Measurements from ENCODE around the gene MSMO1. TPM values are rescaled to one million over a fixed set of nuclear protein-coding genes. Genes with fewer than 3 reads are reported as not detected.

The MSMO1 gene
- total and polyA plus RNA-seq, 2 donors (not counting 1 experiment from before 2014, with no cell fraction given), result 7.3 to 30.8 TPM

GRCh38 chr4:165375465-165375864 is 48.0 kb downstream of the MSMO1 start:
- no peak for DNase-seq
- H3K27ac Mint-ChIP-seq, result no peak overlapping the region
- Histone ChIP-seq H2AFZ (ENCODE audit: insufficient read depth, low read depth, low read length, poor library complexity, severe bottlenecking) (no peak overlapping the region), H3K36me3 (replicated peaks in 1 of 2; ENCODE audit: control extremely low read depth in 1 of 2, control insufficient read depth in 1 of 2, extremely low read depth in 1 of 2, insufficient read depth in 2 of 2, low read length in 1 of 2) (no peaks in the 10 kb centered on the region), H3K9ac (ENCODE audit: low read length) (no peak overlapping the region), H3K27ac (ENCODE audit: low read length in 2 of 2) (no peak overlapping the region), H3K79me2 (ENCODE audit: control insufficient read depth, insufficient read depth, low read length) (no peaks in the 10 kb centered on the region), H3K4me3 (ENCODE audit: control extremely low read depth in 1 of 5, extremely low read depth in 1 of 5, insufficient read depth in 1 of 5, low read depth in 2 of 5, low read length in 4 of 5) (no peak overlapping the region), H3K9me3 (ENCODE audit: control extremely low read depth in 1 of 3, control insufficient read depth in 2 of 3, insufficient read depth in 1 of 3, low read length in 2 of 3) (peaks cover 0 to 4% (median 0%) of the 10 kb centered on the region in 3 donors), H4K20me1 (ENCODE audit: control insufficient read depth, insufficient read depth, low read length, poor library complexity, severe bottlenecking) (no peaks in the 10 kb centered on the region), H3K27me3 (replicated peaks in 1 of 4; ENCODE audit: control extremely low read depth in 1 of 4, control insufficient read depth in 3 of 4, insufficient read depth in 4 of 4, low read length in 3 of 4) (peaks cover 0 to 42% (median 24%) of the 10 kb centered on the region in 4 experiments), H3K4me1 (ENCODE audit: control insufficient read depth in 2 of 2, insufficient read depth in 2 of 2, low read length in 2 of 2) (peaks cover 10 to 11% of the 10 kb centered on the region in 2 donors), H3K4me2 (replicated peaks; ENCODE audit: low read depth, low read length, poor library complexity, severe bottlenecking) (no peak overlapping the region)
- intact Hi-C loops (cut with micrococcal nuclease), result no loop called here
- H3K4me1 Mint-ChIP-seq, result peaks cover 8% of the 10 kb centered on the region
- 83% methylated on average over 1 of the region's 2 CpGs for WGBS (ENCODE audit: insufficient coverage)
- H3K4me3 Mint-ChIP-seq, result no peak overlapping the region
- no peak for ATAC-seq (ENCODE audit: low read depth)
- ChIA-PET POLR2A (no interaction called here), CTCF (no interaction called here)
- H3K9me3 Mint-ChIP-seq (ENCODE audit: insufficient read depth), result no peaks in the 10 kb centered on the region
- TF ChIP-seq EZH2 (IDR thresholded peaks at IDR 0.05; ENCODE audit: borderline replicate concordance, insufficient read depth, low read depth, low read length, poor library complexity, severe bottlenecking) (no peak), CTCF (IDR thresholded peaks at IDR 0.05) (no peak)
- H3K27me3 Mint-ChIP-seq, result peaks cover 44% of the 10 kb centered on the region

DNA sequence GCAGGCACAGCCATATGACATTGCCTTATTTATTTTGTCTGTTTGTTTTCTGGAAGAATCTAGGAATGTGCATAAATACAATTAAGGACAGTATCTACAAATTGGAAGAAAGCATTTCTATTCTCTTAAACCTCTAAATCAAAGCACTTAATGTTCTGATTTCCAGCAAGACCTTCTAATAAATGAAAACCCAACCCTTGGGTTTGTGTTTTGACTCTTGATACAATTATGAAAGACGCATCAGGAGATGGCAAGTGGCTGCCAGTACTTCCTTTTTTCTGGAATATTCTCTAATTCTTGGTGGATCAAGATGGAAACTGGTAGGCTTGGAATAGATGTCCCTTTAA is 50.9 kb downstream of the MSMO1 start:
- peak overlapping the region; percentile 71 for H2AFZ ChIP-seq (ENCODE audit: insufficient read depth, low read depth, low read length, poor library complexity, severe bottlenecking)
- peak overlapping the region; percentile 48 for H3K9ac ChIP-seq (ENCODE audit: low read length)
- no CpG with 5 or more reads among the region's 1 CpG for WGBS (ENCODE audit: insufficient coverage)
- H3K4me2 ChIP-seq (replicated peaks; ENCODE audit: low read depth, low read length, poor library complexity, severe bottlenecking), result peak overlapping the region; percentile 87
- H3K4me3 ChIP-seq (ENCODE audit: control extremely low read depth in 1 of 5, extremely low read depth in 1 of 5, insufficient read depth in 1 of 5, low read depth in 2 of 5, low read length in 4 of 5), result peak overlapping the region in 3 of 5 experiments; percentile 29 to 52 (median 42)
- H3K79me2 ChIP-seq (ENCODE audit: control insufficient read depth, insufficient read depth, low read length), result no peaks in the 10 kb centered on the region
- Mint-ChIP-seq H3K9me3 (ENCODE audit: insufficient read depth) (no peaks in the 10 kb centered on the region), H3K4me1 (peaks cover 8% of the 10 kb centered on the region), H3K27me3 (peaks cover 55% of the 10 kb centered on the region), H3K4me3 (peak overlapping the region; percentile 83), H3K27ac (no peak overlapping the region)
- ATAC-seq (ENCODE audit: low read depth) (no peak), DNase-seq (peak; percentile 3)
- H3K4me1 ChIP-seq (ENCODE audit: control insufficient read depth in 2 of 2, insufficient read depth in 2 of 2, low read length in 2 of 2), result peaks cover 10 to 11% of the 10 kb centered on the region in 2 donors
- H4K20me1 ChIP-seq (ENCODE audit: control insufficient read depth, insufficient read depth, low read length, poor library complexity, severe bottlenecking), result no peaks in the 10 kb centered on the region
- intact Hi-C loops (cut with micrococcal nuclease), result no loop called here
- CTCF ChIA-PET, result no interaction called here
- TF ChIP-seq CTCF (IDR thresholded peaks at IDR 0.05) (no peak), EZH2 (IDR thresholded peaks at IDR 0.05; ENCODE audit: borderline replicate concordance, insufficient read depth, low read depth, low read length, poor library complexity, severe bottlenecking) (no peak)
- no peaks in the 10 kb centered on the region for H3K36me3 ChIP-seq (replicated peaks in 1 of 2; ENCODE audit: control extremely low read depth in 1 of 2, control insufficient read depth in 1 of 2, extremely low read depth in 1 of 2, insufficient read depth in 2 of 2, low read length in 1 of 2)
- H3K27ac ChIP-seq (ENCODE audit: low read length in 2 of 2), result no peak overlapping the region
- peaks cover 0 to 45% (median 26%) of the 10 kb centered on the region in 4 experiments for H3K27me3 ChIP-seq (replicated peaks in 1 of 4; ENCODE audit: control extremely low read depth in 1 of 4, control insufficient read depth in 3 of 4, insufficient read depth in 4 of 4, low read length in 3 of 4)
- peaks cover 0 to 4% (median 0%) of the 10 kb centered on the region in 3 donors for H3K9me3 ChIP-seq (ENCODE audit: control extremely low read depth in 1 of 3, control insufficient read depth in 2 of 3, insufficient read depth in 1 of 3, low read length in 2 of 3)
- POLR2A ChIA-PET, result no interaction called here

All from B cell (primary cell).